HG03457 (cell line): ENCODE results near the gene AKAP14.
"Not testable (repeated sequence)": the region's sequence is repeated elsewhere in the genome, so short reads cannot be mapped to it uniquely, and the experiment has no call there.

Source experiments
- ATAC-seq: cut with Tn5 transposase; IDR thresholded peaks from one replicate; pipeline ENCODE4 v1.9.1; 2021; ENCODE audit warnings: moderate number of reproducible peaks; ENCODE audit not compliant: unreplicated experiment

Gene AKAP14

GRCh38 chrX:119895843-119896326 lies at the start of gene AKAP14:
Gene AKAP14 (plus strand): TSS chrX:119895893. CDS start chrX:119903224, 7,331 bp downstream.
- ATAC-seq = no peak

GRCh38 chrX:119852382-119853353 lies 43.0 kb upstream of the AKAP14 start, which contains the start of gene UPF3B:
Gene UPF3B (minus strand): TSS chrX:119852963. CDS start chrX:119852928, 35 bp downstream.
- ATAC-seq = peak; percentile 94

- no peak for ATAC-seq
These were observed 42.2 kb upstream of the AKAP14 start for GRCh38 chrX:119853444-119853843.

- no peak for ATAC-seq
These were observed 25.0 kb upstream of the AKAP14 start for GRCh38 chrX:119870626-119871131.

- peak; percentile 21 for ATAC-seq
These were observed 24.5 kb upstream of the AKAP14 start for GRCh38 chrX:119871245-119871598.

- peak; percentile 94 for ATAC-seq
These were observed 23.9 kb upstream of the AKAP14 start, which contains the start of the genes NDUFA1 and RNF113A for GRCh38 chrX:119871599-119872395. Gene NDUFA1 (plus strand): TSS chrX:119871832. CDS start chrX:119871912, 80 bp downstream. Gene RNF113A (minus strand): TSS chrX:119871733. CDS start chrX:119871613, 120 bp downstream.

GRCh38 chrX:119878740-119879139 lies 17.0 kb upstream of the AKAP14 start:
- ATAC-seq = no peak

- ATAC-seq = no peak
These were observed 15.6 kb upstream of the AKAP14 start for GRCh38 chrX:119880076-119880475.

- no peak for ATAC-seq
These were observed 14.9 kb upstream of the AKAP14 start for GRCh38 chrX:119880552-119881437.

GRCh38 chrX:119885554-119886428 lies 9.9 kb upstream of the AKAP14 start:
- no peak for ATAC-seq

GRCh38 chrX:119887721-119888425 lies 7.8 kb upstream of the AKAP14 start:
- no peak for ATAC-seq

- ATAC-seq = not testable (repeated sequence)
These were observed 5.1 kb upstream of the AKAP14 start for GRCh38 chrX:119890626-119891025.

- ATAC-seq = not testable (repeated sequence)
These were observed 3.6 kb upstream of the AKAP14 start for GRCh38 chrX:119891961-119892692.

GRCh38 chrX:119899125-119899524 lies 3.4 kb downstream of the AKAP14 start:
- no peak for ATAC-seq

- ATAC-seq = no peak
These were observed 5.3 kb downstream of the AKAP14 start for GRCh38 chrX:119900976-119901375.

- ATAC-seq = no peak
These were observed 20.6 kb downstream of the AKAP14 start for GRCh38 chrX:119916310-119916709.

- no peak for ATAC-seq
These were observed 22.2 kb downstream of the AKAP14 start for GRCh38 chrX:119917877-119918276.
